NT2/D1 (cell line): ENCODE measurements around the gene CTNNA3.

Experiments used
- SUZ12 ChIP-seq: IDR thresholded peaks from 2 replicates; pipeline ENCODE4 v1.6.1; 2011; ENCODE audit not compliant: insufficient read length, insufficient read depth; ENCODE audit errors: extremely low read depth
- YY1 ChIP-seq: IDR thresholded peaks from 2 replicates; pipeline ENCODE4 v1.6.1; 2011; ENCODE audit not compliant: insufficient read length, insufficient read depth
- ZNF274 ChIP-seq: IDR thresholded peaks from 2 replicates; pipeline ENCODE4 v1.6.1; 2011; ENCODE audit warnings: mild to moderate bottlenecking, low read depth, low read length

DNA sequence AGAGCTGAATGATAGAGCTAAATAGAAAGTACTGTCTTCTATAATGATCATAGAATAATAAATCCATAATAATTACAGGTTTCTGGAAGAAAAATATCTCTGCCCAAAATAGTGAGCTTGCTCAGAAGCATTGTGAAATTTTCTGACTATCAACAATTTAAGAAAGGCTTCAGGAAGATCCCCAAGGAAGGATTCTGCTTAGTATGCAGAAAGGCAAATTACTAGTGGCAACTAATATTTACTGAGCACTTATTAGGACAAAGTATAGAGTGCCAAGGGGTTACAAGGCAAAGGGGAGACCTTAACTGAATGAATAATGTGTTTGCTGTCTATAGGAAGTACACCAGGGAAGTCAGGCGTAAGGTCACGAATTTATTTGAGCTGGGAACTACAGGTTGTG, 928.3 kb downstream of the CTNNA3 start:
- TF ChIP-seq SUZ12 (no peak), YY1 (no peak), ZNF274 (no peak)
